K562 (cell line): Measurements from ENCODE around the gene P2RY13.

ENCODE experiments used
- BRCA1 ChIP-seq, 2 experiments: fragments of 450-650 bp in 1 of 2; sonication (generic) in 1 of 2; formaldehyde crosslinking in 1 of 2; IDR thresholded peaks; 2 replicates each; pipeline versions ENCODE4 v1.5.0 to v1.6.1; 2017 to 2020; ENCODE audit warnings: mild to moderate bottlenecking in 1 of 2, missing genetic modification reagents in 1 of 2
- CEBPB ChIP-seq: fragments of 450-650 bp; IDR thresholded peaks from 2 replicates; pipeline ENCODE4 v1.6.1; 2016; ENCODE audit warnings: missing genetic modification characterization, missing compliant biosample characterization
- CTCF ChIP-seq, 3 experiments: IDR thresholded peaks in 2 of 3; conservative IDR thresholded peaks in 1 of 3; 2 replicates each; pipeline ENCODE4 v1.5.1; 2011 to 2012; ENCODE audit warnings: low read length in 3 of 3, mild to moderate bottlenecking in 3 of 3, control low read depth in 2 of 3, improper control_type of control experiment in 1 of 3, inconsistent platforms in 1 of 3, low read depth in 1 of 3, mixed read lengths in 1 of 3, moderate library complexity in 1 of 3; ENCODE audit not compliant: insufficient read depth in 2 of 3
- CXXC5 ChIP-seq: fragments of 250-450 bp; sonication (Bioruptor Pico); IDR thresholded peaks from 2 replicates; pipeline ENCODE4 v1.8.0; 2022; ENCODE audit warnings: inconsistent platforms, mild to moderate bottlenecking, moderate library complexity
- E2F6 ChIP-seq, 2 experiments: IDR thresholded peaks; 2 replicates each; pipeline ENCODE4 v1.6.1; 2011; ENCODE audit warnings: borderline replicate concordance in 1 of 2, control low read depth in 1 of 2, low read depth in 1 of 2, low read length in 1 of 2, mild to moderate bottlenecking in 1 of 2, mixed read lengths in 1 of 2, moderate library complexity in 1 of 2; ENCODE audit not compliant: insufficient read depth in 1 of 2, insufficient read length in 1 of 2, poor library complexity in 1 of 2, severe bottlenecking in 1 of 2; ENCODE audit errors: extremely low read depth in 1 of 2
- EP300 ChIP-seq: IDR thresholded peaks from 2 replicates; pipeline ENCODE4 v1.6.1; 2012; ENCODE audit warnings: low read length, improper control_type of control experiment
- EZH2 ChIP-seq: IDR thresholded peaks from 2 replicates; pipeline ENCODE4 v1.6.1; 2012; ENCODE audit warnings: low read depth, mild to moderate bottlenecking, inconsistent platforms, low read length, borderline replicate concordance
- KDM1A ChIP-seq, 2 experiments: fragments of 450-650 bp; IDR thresholded peaks; 2 replicates each; pipeline ENCODE4 v1.6.1; 2016; ENCODE audit warnings: mild to moderate bottlenecking in 2 of 2
- MXD1 ChIP-seq: fragments of 250-450 bp; sonication (Bioruptor Pico); IDR thresholded peaks from 2 replicates; pipeline ENCODE4 v1.8.0; 2021; ENCODE audit warnings: borderline replicate concordance, mild to moderate bottlenecking, moderate library complexity; ENCODE audit not compliant: poor library complexity, severe bottlenecking
- POLR3A ChIP-seq: IDR thresholded peaks from 2 replicates; pipeline ENCODE4 v1.6.1; 2011; ENCODE audit warnings: borderline replicate concordance, mild to moderate bottlenecking, moderate library complexity; ENCODE audit not compliant: insufficient read length, insufficient read depth; ENCODE audit errors: extremely low read depth
- REST ChIP-seq, 2 experiments: fragments of 450-650 bp; formaldehyde crosslinking in 1 of 2; IDR thresholded peaks; 2 replicates each; pipeline versions ENCODE4 v1.4.0 to v1.6.1; 2014 to 2020; ENCODE audit warnings: mild to moderate bottlenecking in 2 of 2, borderline replicate concordance in 1 of 2, low read depth in 1 of 2
- TAF7 ChIP-seq: fragments of 450-650 bp; IDR thresholded peaks from 2 replicates; pipeline ENCODE4 v1.6.1; 2016; ENCODE audit warnings: missing genetic modification characterization, missing compliant biosample characterization
- THAP7 ChIP-seq: fragments of 250-450 bp; sonication (Bioruptor Pico); IDR thresholded peaks from 2 replicates; pipeline ENCODE4 v1.5.0; 2021
- ZBTB33 ChIP-seq: sonication (generic); formaldehyde crosslinking; IDR thresholded peaks from 2 replicates; pipeline ENCODE4 v1.8.1; 2023; ENCODE audit warnings: mild to moderate bottlenecking, missing genetic modification reagents

- TF ChIP-seq ZBTB33 (CRISPR knock-in tag) (no peak), EZH2 (no peak), REST (IDR thresholded peaks at IDR 0.05; ENCODE audit: borderline replicate concordance) (no peak), REST (CRISPR knock-in tag; IDR thresholded peaks at IDR 0.05; ENCODE audit: low read depth) (no peak), BRCA1 (IDR thresholded peaks at IDR 0.05) (no peak), BRCA1 (CRISPR knock-in tag; IDR thresholded peaks at IDR 0.05) (no peak), TAF7 (tag) (no peak), POLR3A (no peak), THAP7 (no peak), E2F6 (IDR thresholded peaks at IDR 0.05; ENCODE audit: borderline replicate concordance in 1 of 2, extremely low read depth in 1 of 2, insufficient read depth in 1 of 2, insufficient read length in 1 of 2, low read depth in 1 of 2, low read length in 1 of 2, poor library complexity in 1 of 2, severe bottlenecking in 1 of 2) (no peak), CEBPB (tag) (no peak), EP300 (no peak), MXD1 (CRISPR knock-in tag) (no peak), CXXC5 (no peak), CTCF (IDR thresholded peaks at IDR 0.05 in 2 of 3, conservative IDR thresholded peaks at IDR 0.05 in 1 of 3; ENCODE audit: insufficient read depth in 2 of 3, low read depth in 1 of 3, low read length in 3 of 3) (no peak), KDM1A (IDR thresholded peaks at IDR 0.05) (no peak)
These were observed 12.9 kb downstream of the P2RY13 start, which contains the start of gene GPR87 for GRCh38 chr3:151316267-151316991.
